Chondrocyte (in vitro differentiated cells): ENCODE data around the gene CCDC24. TPM values are rescaled to one million over a fixed set of nuclear protein-coding genes. Genes with fewer than 3 reads are reported as not detected.

ENCODE experiments used
- DNase-seq: peaks from one replicate; pipeline ENCODE4 v3.0.0; 2021; ENCODE audit warnings: mixed read lengths, low spot score
- H3K27ac Mint-ChIP-seq: one replicate; pipeline ENCODE4 v1.8.0; 2021; ENCODE audit warnings: mild to moderate bottlenecking, moderate library complexity, mixed read lengths; ENCODE audit not compliant: unreplicated experiment
- H3K27me3 Mint-ChIP-seq: 2 replicates; pipeline ENCODE4 v1.8.0; 2021; ENCODE audit warnings: low read depth, mixed read lengths
- H3K36me3 Mint-ChIP-seq: 2 replicates; pipeline ENCODE4 v1.8.0; 2021; ENCODE audit warnings: low read depth, mixed read lengths
- H3K4me1 Mint-ChIP-seq: 2 replicates; pipeline ENCODE4 v1.8.0; 2021; ENCODE audit warnings: low read depth, mild to moderate bottlenecking, mixed read lengths
- H3K4me3 Mint-ChIP-seq: one replicate; pipeline ENCODE4 v1.8.0; 2021; ENCODE audit warnings: mild to moderate bottlenecking, moderate library complexity, mixed read lengths; ENCODE audit not compliant: unreplicated experiment
- H3K9me3 Mint-ChIP-seq: 2 replicates; pipeline ENCODE4 v1.8.0; 2021; ENCODE audit warnings: low read depth, mixed read lengths
- CTCF ChIP-seq: fragments of 200-600 bp; sonication (generic); IDR thresholded peaks from 2 replicates; pipeline ENCODE4 v1.5.0; 2021; ENCODE audit warnings: antibody characterized with exemption, mild to moderate bottlenecking, moderate library complexity
- total RNA-seq: library from RNA; stranded (reverse); gene quantifications from 3 replicates; pipeline ENCODE4 v1.2.1, GENCODE V29; 2021

Gene CCDC24
- total RNA-seq, 1 donor from 2014 or later: 6.3 TPM

- Mint-ChIP-seq H3K36me3 (peaks cover 6% of the 10 kb centered on the region), H3K4me1 (peaks cover 33% of the 10 kb centered on the region), H3K27ac (peak overlapping the region; percentile 98), H3K27me3 (no peaks in the 10 kb centered on the region), H3K4me3 (peak overlapping the region; percentile 86), H3K9me3 (no peaks in the 10 kb centered on the region)
- DNase-seq: no peak
- no peak for TF ChIP-seq CTCF
Observed at GRCh38 chr1:43947061-43947873, 44.1 kb upstream of the CCDC24 start.

GRCh38 chr1:43947874-43948437 is 43.4 kb upstream of the CCDC24 start:
- Mint-ChIP-seq H3K9me3 (no peaks in the 10 kb centered on the region), H3K27me3 (no peaks in the 10 kb centered on the region), H3K4me1 (peaks cover 33% of the 10 kb centered on the region), H3K27ac (no peak overlapping the region), H3K4me3 (peak overlapping the region; percentile 86), H3K36me3 (peaks cover 6% of the 10 kb centered on the region)
- DNase-seq: no peak
- no peak for TF ChIP-seq CTCF

DNA sequence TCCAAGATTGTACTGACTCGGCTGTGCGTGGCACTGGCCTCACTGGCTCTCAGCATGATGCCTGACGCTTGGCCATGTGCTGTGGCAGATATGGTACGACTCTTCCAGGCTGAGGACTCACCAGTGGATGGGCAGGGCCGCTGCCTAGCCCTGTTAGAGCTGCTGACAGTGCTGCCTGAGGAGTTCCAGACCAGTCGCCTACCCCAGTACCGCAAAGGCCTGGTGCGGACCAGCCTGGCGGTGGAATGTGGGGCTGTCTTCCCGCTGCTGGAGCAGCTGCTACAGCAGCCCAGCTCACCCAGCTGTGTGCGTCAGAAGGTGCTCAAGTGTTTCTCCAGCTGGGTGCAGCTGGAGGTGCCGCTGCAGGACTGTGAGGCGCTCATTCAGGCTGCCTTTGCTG is 41.7 kb upstream of the CCDC24 start:
- peak; percentile 71 for DNase-seq
- Mint-ChIP-seq H3K4me3 (no peak overlapping the region), H3K4me1 (peaks cover 33% of the 10 kb centered on the region)

DNA sequence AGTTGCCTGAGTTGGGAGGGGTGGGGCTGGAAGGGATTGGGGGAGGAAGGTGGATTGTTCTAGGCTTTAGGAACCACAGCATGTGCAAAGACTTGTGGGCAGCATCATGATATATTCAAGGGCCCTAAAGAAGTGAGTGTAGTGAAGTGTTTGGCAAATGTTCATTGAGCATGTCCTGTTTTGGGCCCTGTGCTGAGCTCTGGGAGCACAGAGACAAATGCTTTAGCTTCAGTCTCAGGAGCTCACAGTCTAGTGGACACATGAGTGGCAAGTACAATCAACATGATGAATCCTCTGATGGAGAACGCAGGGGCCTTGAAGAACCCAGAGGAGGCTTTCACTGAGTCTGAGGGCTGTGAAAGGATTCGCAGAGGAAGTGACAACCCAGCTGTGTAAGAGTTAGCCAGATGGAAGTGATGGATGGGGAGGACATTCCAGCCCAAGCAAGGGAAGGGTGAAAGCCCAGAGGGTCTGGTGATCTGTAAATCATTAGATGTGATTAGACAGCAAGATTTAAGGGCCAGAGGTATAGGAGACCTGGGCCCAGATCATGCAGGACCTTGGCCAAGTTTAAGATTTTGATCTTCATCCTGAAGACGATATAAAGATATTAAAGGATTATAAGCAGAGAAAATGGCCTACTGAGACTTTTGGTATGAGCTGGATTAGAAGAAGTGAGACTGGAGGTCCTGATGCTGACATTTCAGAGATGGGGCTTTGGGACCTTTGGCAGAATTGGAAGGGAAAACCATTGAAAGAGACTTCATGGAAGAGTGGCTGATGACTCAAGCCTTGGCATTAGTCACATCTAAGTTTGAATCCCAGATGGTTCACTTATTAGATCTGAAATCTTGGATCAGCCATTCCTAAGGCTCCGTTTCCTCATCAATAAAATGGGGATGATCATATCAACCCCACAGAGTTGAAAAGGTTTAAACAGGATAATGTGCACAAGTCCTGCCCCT is 40.1 kb upstream of the CCDC24 start:
- DNase-seq: no peak
- Mint-ChIP-seq H3K27me3 (no peaks in the 10 kb centered on the region), H3K9me3 (no peaks in the 10 kb centered on the region), H3K4me3 (no peak overlapping the region), H3K4me1 (peaks cover 24% of the 10 kb centered on the region), H3K36me3 (peaks cover 6% of the 10 kb centered on the region), H3K27ac (no peak overlapping the region)
- TF ChIP-seq CTCF: no peak

More for the DNA sequence above, 41.7 kb upstream of the CCDC24 start:
- Mint-ChIP-seq H3K36me3 (peaks cover 6% of the 10 kb centered on the region), H3K9me3 (no peaks in the 10 kb centered on the region), H3K27me3 (no peaks in the 10 kb centered on the region), H3K27ac (no peak overlapping the region)
- no peak for TF ChIP-seq CTCF
